SK-N-SH treated with all-trans-retinoic acid at 6 μM for 48 hours (cell line): ENCODE data around the gene MFNG.

ENCODE experiments used
- ATAC-seq: fragments of 200-7000 bp; cut with Tn5 transposase; 3 replicates; pipeline ENCODE4 v1.9.1; 2020; ENCODE audit warnings: mild to moderate bottlenecking, moderate library complexity
- ARNTL ChIP-seq: fragments of 450-650 bp; formaldehyde crosslinking; IDR thresholded peaks from 2 replicates; pipeline ENCODE4 v1.5.0; 2020; ENCODE audit warnings: low read depth, mild to moderate bottlenecking, moderate library complexity, borderline replicate concordance
- BACH2 ChIP-seq: fragments of 250-450 bp; sonication (Bioruptor Pico); IDR thresholded peaks from 2 replicates; pipeline ENCODE4 v1.9.0; 2021; ENCODE audit warnings: mild to moderate bottlenecking, borderline replicate concordance
- CSDC2 ChIP-seq: fragments of 250-450 bp; sonication (Bioruptor Pico); IDR thresholded peaks from 2 replicates; pipeline ENCODE4 v1.5.0; 2020; ENCODE audit warnings: mild to moderate bottlenecking, moderate library complexity
- ESRRG ChIP-seq: fragments of 250-450 bp; sonication (Bioruptor Pico); IDR thresholded peaks from 2 replicates; pipeline ENCODE4 v1.6.1; 2021; ENCODE audit warnings: mild to moderate bottlenecking
- GLIS3 ChIP-seq: fragments of 250-450 bp; sonication (Bioruptor Pico); IDR thresholded peaks from 2 replicates; pipeline ENCODE4 v1.5.0; 2020; ENCODE audit warnings: mild to moderate bottlenecking, moderate library complexity
- ISL1 ChIP-seq: fragments of 250-450 bp; sonication (Bioruptor Pico); IDR thresholded peaks from 2 replicates; pipeline ENCODE4 v2.1.2; 2022; ENCODE audit warnings: mild to moderate bottlenecking, moderate library complexity
- OSR1 ChIP-seq: fragments of 250-450 bp; sonication (Bioruptor Pico); IDR thresholded peaks from 2 replicates; pipeline ENCODE4 v1.8.0; 2022; ENCODE audit warnings: moderate library complexity, mild to moderate bottlenecking, inconsistent platforms
- RARB ChIP-seq: fragments of 250-450 bp; sonication (Bioruptor Pico); IDR thresholded peaks from 2 replicates; pipeline ENCODE4 v1.8.0; 2021; ENCODE audit warnings: mild to moderate bottlenecking, moderate library complexity
- SNAI2 ChIP-seq: fragments of 250-450 bp; sonication (Bioruptor Pico); IDR thresholded peaks from 2 replicates; pipeline ENCODE4 v1.5.0; 2020; ENCODE audit warnings: mild to moderate bottlenecking, moderate library complexity
- TCF4 ChIP-seq: fragments of 250-450 bp; sonication (Bioruptor Pico); IDR thresholded peaks from 2 replicates; pipeline ENCODE4 v1.8.0; 2021; ENCODE audit warnings: mild to moderate bottlenecking, moderate library complexity, borderline replicate concordance
- TOX ChIP-seq: fragments of 250-450 bp; sonication (Bioruptor Pico); IDR thresholded peaks from 2 replicates; pipeline ENCODE4 v1.8.0; 2021; ENCODE audit warnings: mild to moderate bottlenecking, moderate library complexity, borderline replicate concordance
- ZC3H10 ChIP-seq: fragments of 250-450 bp; sonication (Bioruptor Pico); IDR thresholded peaks from 2 replicates; pipeline ENCODE4 v1.5.1; 2021; ENCODE audit warnings: mild to moderate bottlenecking, moderate library complexity
- ZFP30 ChIP-seq: fragments of 450-650 bp; formaldehyde crosslinking; IDR thresholded peaks from 2 replicates; pipeline ENCODE4 v1.5.0; 2022; ENCODE audit warnings: mild to moderate bottlenecking, moderate library complexity
- ZNF565 ChIP-seq: fragments of 450-650 bp; formaldehyde crosslinking; conservative IDR thresholded peaks from 2 replicates; pipeline ENCODE4 v1.5.0; 2020; ENCODE audit warnings: low read depth, mild to moderate bottlenecking, moderate library complexity
- ZNF70 ChIP-seq: fragments of 450-650 bp; formaldehyde crosslinking; IDR thresholded peaks from 2 replicates; pipeline ENCODE4 v1.5.0; 2020; ENCODE audit warnings: mild to moderate bottlenecking, moderate library complexity
- ZNF8 ChIP-seq: fragments of 450-650 bp; formaldehyde crosslinking; IDR thresholded peaks from 2 replicates; pipeline ENCODE4 v1.5.0; 2020; ENCODE audit warnings: mild to moderate bottlenecking, moderate library complexity
- TF ChIP-seq, protein P1 (sequence below): fragments of 250-450 bp; sonication (Bioruptor Pico); IDR thresholded peaks from 2 replicates; pipeline ENCODE4 v1.5.1; 2020; ENCODE audit warnings: low read depth, mild to moderate bottlenecking, moderate library complexity
- TF ChIP-seq, protein P2 (sequence below): fragments of 250-450 bp; sonication (Bioruptor Pico); IDR thresholded peaks from 2 replicates; pipeline ENCODE4 v1.5.0; 2020; ENCODE audit warnings: mild to moderate bottlenecking, moderate library complexity
- TF ChIP-seq, protein P3 (sequence below): fragments of 250-450 bp; sonication (Bioruptor Pico); IDR thresholded peaks from 2 replicates; pipeline ENCODE4 v1.8.0; 2020; ENCODE audit warnings: mild to moderate bottlenecking, moderate library complexity, borderline replicate concordance
- TF ChIP-seq, protein P4 (sequence below): fragments of 250-450 bp; sonication (Bioruptor Pico); IDR thresholded peaks from 2 replicates; pipeline ENCODE4 v1.8.0; 2021; ENCODE audit warnings: low read depth, mild to moderate bottlenecking, moderate library complexity, borderline replicate concordance
- TF ChIP-seq, protein P5 (sequence below): fragments of 250-450 bp; sonication (Bioruptor Pico); IDR thresholded peaks from 2 replicates; pipeline ENCODE4 v1.5.1; 2021; ENCODE audit warnings: mild to moderate bottlenecking, moderate library complexity

MFNG gene

DNA sequence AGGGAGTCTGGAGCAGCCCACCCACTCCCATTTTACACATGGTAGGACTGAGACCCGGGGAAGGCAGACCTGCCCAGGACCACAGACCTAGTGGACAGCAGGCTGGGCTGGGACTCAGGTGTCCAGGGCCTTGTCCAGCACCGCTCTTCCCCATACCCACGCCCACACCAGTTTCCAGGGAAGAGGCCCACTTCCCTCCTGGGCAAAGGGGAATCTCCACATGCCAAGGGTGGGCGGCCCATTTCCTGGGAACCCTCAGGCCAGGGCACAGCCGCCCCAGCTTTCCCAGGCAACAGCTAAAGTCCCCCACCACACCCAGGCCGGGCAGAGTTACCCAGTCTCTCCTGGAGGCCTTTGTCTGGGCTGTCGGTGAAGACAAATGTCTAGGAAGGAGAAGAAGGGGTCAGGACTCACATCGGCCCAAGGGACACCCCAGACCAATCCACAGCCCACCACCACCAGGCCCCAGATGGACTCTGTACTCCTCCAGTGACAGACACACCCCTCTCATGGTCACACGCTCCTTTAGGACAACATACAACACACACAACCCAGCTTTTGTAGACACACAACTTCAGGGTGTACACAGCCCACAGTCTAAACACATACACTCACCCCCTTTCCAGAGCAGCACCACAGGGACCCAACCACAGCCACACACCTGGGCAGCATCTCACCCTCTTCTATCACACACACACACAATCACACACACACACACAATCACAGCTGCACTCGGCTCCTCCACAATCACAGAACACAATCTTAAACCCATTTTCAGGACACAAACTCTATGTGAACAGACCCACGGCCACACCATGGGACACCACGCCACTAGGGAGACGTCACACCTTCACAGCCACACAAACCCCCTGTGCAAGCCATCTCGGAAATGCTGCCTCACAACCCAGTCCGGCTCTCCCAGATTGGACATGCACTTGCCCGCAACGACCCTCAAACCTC is 5.5 kb downstream of the MFNG start:
- TF ChIP-seq ZFP30 (CRISPR knock-in tag) (no peak), TCF4 (CRISPR knock-in tag) (no peak), ZNF565 (no peak), ZC3H10 (no peak), ISL1 (CRISPR knock-in tag) (no peak), SNAI2 (CRISPR knock-in tag) (no peak), CSDC2 (CRISPR knock-in tag) (no peak), ESRRG (no peak), ZNF70 (no peak), TOX (CRISPR knock-in tag) (no peak), BACH2 (CRISPR knock-in tag) (no peak), ZNF8 (CRISPR knock-in tag) (no peak), GLIS3 (CRISPR knock-in tag) (no peak)
- TF ChIP-seq, protein P1, sequence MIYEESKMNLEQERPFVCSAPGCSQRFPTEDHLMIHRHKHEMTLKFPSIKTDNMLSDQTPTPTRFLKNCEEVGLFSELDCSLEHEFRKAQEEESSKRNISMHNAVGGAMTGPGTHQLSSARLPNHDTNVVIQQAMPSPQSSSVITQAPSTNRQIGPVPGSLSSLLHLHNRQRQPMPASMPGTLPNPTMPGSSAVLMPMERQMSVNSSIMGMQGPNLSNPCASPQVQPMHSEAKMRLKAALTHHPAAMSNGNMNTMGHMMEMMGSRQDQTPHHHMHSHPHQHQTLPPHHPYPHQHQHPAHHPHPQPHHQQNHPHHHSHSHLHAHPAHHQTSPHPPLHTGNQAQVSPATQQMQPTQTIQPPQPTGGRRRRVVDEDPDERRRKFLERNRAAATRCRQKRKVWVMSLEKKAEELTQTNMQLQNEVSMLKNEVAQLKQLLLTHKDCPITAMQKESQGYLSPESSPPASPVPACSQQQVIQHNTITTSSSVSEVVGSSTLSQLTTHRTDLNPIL, result no peak
- TF ChIP-seq, protein P2, sequence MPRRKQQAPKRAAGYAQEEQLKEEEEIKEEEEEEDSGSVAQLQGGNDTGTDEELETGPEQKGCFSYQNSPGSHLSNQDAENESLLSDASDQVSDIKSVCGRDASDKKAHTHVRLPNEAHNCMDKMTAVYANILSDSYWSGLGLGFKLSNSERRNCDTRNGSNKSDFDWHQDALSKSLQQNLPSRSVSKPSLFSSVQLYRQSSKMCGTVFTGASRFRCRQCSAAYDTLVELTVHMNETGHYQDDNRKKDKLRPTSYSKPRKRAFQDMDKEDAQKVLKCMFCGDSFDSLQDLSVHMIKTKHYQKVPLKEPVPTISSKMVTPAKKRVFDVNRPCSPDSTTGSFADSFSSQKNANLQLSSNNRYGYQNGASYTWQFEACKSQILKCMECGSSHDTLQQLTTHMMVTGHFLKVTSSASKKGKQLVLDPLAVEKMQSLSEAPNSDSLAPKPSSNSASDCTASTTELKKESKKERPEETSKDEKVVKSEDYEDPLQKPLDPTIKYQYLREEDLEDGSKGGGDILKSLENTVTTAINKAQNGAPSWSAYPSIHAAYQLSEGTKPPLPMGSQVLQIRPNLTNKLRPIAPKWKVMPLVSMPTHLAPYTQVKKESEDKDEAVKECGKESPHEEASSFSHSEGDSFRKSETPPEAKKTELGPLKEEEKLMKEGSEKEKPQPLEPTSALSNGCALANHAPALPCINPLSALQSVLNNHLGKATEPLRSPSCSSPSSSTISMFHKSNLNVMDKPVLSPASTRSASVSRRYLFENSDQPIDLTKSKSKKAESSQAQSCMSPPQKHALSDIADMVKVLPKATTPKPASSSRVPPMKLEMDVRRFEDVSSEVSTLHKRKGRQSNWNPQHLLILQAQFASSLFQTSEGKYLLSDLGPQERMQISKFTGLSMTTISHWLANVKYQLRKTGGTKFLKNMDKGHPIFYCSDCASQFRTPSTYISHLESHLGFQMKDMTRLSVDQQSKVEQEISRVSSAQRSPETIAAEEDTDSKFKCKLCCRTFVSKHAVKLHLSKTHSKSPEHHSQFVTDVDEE (CRISPR knock-in tag), result no peak
- TF ChIP-seq, protein P3, sequence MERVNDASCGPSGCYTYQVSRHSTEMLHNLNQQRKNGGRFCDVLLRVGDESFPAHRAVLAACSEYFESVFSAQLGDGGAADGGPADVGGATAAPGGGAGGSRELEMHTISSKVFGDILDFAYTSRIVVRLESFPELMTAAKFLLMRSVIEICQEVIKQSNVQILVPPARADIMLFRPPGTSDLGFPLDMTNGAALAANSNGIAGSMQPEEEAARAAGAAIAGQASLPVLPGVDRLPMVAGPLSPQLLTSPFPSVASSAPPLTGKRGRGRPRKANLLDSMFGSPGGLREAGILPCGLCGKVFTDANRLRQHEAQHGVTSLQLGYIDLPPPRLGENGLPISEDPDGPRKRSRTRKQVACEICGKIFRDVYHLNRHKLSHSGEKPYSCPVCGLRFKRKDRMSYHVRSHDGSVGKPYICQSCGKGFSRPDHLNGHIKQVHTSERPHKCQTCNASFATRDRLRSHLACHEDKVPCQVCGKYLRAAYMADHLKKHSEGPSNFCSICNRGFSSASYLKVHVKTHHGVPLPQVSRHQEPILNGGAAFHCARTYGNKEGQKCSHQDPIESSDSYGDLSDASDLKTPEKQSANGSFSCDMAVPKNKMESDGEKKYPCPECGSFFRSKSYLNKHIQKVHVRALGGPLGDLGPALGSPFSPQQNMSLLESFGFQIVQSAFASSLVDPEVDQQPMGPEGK (CRISPR knock-in tag), result no peak
- TF ChIP-seq, protein P4, sequence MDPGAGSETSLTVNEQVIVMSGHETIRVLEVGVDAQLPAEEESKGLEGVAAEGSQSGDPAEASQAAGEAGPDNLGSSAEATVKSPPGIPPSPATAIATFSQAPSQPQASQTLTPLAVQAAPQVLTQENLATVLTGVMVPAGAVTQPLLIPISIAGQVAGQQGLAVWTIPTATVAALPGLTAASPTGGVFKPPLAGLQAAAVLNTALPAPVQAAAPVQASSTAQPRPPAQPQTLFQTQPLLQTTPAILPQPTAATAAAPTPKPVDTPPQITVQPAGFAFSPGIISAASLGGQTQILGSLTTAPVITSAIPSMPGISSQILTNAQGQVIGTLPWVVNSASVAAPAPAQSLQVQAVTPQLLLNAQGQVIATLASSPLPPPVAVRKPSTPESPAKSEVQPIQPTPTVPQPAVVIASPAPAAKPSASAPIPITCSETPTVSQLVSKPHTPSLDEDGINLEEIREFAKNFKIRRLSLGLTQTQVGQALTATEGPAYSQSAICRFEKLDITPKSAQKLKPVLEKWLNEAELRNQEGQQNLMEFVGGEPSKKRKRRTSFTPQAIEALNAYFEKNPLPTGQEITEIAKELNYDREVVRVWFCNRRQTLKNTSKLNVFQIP (CRISPR knock-in tag), result no peak
- TF ChIP-seq, protein P5, sequence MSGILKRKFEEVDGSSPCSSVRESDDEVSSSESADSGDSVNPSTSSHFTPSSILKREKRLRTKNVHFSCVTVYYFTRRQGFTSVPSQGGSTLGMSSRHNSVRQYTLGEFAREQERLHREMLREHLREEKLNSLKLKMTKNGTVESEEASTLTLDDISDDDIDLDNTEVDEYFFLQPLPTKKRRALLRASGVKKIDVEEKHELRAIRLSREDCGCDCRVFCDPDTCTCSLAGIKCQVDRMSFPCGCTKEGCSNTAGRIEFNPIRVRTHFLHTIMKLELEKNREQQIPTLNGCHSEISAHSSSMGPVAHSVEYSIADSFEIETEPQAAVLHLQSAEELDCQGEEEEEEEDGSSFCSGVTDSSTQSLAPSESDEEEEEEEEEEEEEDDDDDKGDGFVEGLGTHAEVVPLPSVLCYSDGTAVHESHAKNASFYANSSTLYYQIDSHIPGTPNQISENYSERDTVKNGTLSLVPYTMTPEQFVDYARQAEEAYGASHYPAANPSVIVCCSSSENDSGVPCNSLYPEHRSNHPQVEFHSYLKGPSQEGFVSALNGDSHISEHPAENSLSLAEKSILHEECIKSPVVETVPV (CRISPR knock-in tag), result no peak
- ATAC-seq, result no peak

DNA sequence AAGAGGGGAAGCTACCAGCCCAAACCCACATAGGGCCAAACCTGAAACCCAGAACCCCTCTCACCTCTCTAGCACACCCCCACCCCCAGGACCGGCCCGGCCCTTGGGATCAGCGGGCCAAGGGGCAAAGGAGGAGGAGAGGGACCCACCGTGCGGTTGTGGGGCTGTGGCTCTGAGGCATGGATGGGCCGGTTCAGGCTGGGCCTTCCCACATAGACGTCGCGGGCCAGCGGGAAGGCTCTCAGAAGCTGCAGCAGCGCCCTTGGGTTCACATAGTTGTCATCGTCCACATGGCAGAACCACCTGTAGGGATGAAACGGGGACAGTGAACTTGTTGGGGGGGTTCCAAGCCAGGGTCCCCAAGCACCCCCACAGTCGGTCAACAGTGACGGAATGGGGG is 7.0 kb downstream of the MFNG start:
- no peak for ATAC-seq
- TF ChIP-seq ISL1 (CRISPR knock-in tag) (no peak), SNAI2 (CRISPR knock-in tag) (no peak), ZC3H10 (no peak), ZNF70 (no peak), RARB (CRISPR knock-in tag) (no peak), ARNTL (no peak), ZNF565 (no peak), OSR1 (CRISPR knock-in tag) (no peak)
- TF ChIP-seq, protein P1, result no peak
- TF ChIP-seq, protein P5 (CRISPR knock-in tag), result no peak
- TF ChIP-seq, protein P2 (CRISPR knock-in tag), result no peak
- TF ChIP-seq, protein P3 (CRISPR knock-in tag), result no peak
